BJ (cell line): ENCODE data around the gene JSRP1. TPM values are rescaled to one million over a fixed set of nuclear protein-coding genes. Genes with fewer than 3 reads are reported as not detected.

Experiments
- CTCF ChIA-PET: fragments of 350-600 bp; formaldehyde crosslinking; extraction: SDS; loops from one replicate; lab custom pipeline; 2021; ENCODE audit warnings: antibody characterized with exemption, inconsistent platforms; lab: Yijun Ruan, JAX
- POLR2A ChIA-PET: fragments of 300-600 bp; sonication (Branson Sonifier 250); formaldehyde crosslinking; extraction: SDS; loops from one replicate; lab custom pipeline; 2021; ENCODE audit warnings: antibody characterized with exemption; lab: Charles Lee
- DNase-seq: peaks from one replicate; pipeline ENCODE4 v3.0.0-alpha.2; 2011; ENCODE audit warnings: low read depth
- H3K27me3 ChIP-seq: 2 replicates; pipeline ENCODE4 v1.6.0; 2011; ENCODE audit warnings: low read length; ENCODE audit not compliant: control insufficient read depth, insufficient read depth
- H3K36me3 ChIP-seq: 2 replicates; pipeline ENCODE4 v1.5.1; 2011; ENCODE audit warnings: low read length; ENCODE audit not compliant: control insufficient read depth, insufficient read depth
- H3K4me3 ChIP-seq: 2 replicates; pipeline ENCODE4 v1.5.1; 2011; ENCODE audit warnings: low read depth, mild to moderate bottlenecking, control low read depth, low read length
- CTCF ChIP-seq: IDR thresholded peaks from 2 replicates; pipeline ENCODE4 v1.5.1; 2011; ENCODE audit warnings: low read depth, mild to moderate bottlenecking, control low read depth, inconsistent platforms, low read length, moderate library complexity; ENCODE audit not compliant: insufficient read depth
- polyA plus RNA-seq: library from polyadenylated mRNA; depleted of rRNA; stranded (reverse); fragments of >200 nt; gene quantifications from 2 replicates; pipeline ENCODE4 v1.2.3, GENCODE V29; 2011

JSRP1 gene
- polyA plus RNA-seq, 1 experiment: not detected

- DNase-seq: no peak
- POLR2A ChIA-PET: no interaction called here
These were observed 43.1 kb downstream of the JSRP1 start for GRCh38 chr19:2212861-2213711.

GRCh38 chr19:2210987-2211740 lies 45.1 kb downstream of the JSRP1 start:
- Histone ChIP-seq H3K4me3 (no peak overlapping the region), H3K36me3 (peaks cover 60% of the 10 kb centered on the region), H3K27me3 (no peaks in the 10 kb centered on the region)
- POLR2A ChIA-PET: no interaction called here
- no peak for TF ChIP-seq CTCF
- CTCF ChIA-PET: interaction anchor here (1.3 kb wide), 1 partner anchor 105 kb away, joined by 3 read pairs; no protein-coding TSS in a partner anchor
- DNase-seq: no peak

More at GRCh38 chr19:2212861-2213711, 43.1 kb downstream of the JSRP1 start:
- CTCF ChIA-PET: interaction anchor here (0.6 to 1.2 kb wide), 3 partner anchors 13 to 45 kb away, joined by 3 to 4 read pairs (median 3); partner anchors contain the start of gene PLEKHJ1
- H3K36me3 ChIP-seq: peaks cover 64% of the 10 kb centered on the region
- TF ChIP-seq CTCF: no peak
- H3K27me3 ChIP-seq: no peaks in the 10 kb centered on the region
- no peak overlapping the region for H3K4me3 ChIP-seq

- CTCF ChIA-PET: no interaction called here
- H3K36me3 ChIP-seq: peaks cover 57% of the 10 kb centered on the region
- H3K27me3 ChIP-seq: no peaks in the 10 kb centered on the region
- TF ChIP-seq CTCF: no peak
- POLR2A ChIA-PET: no interaction called here
- no peak overlapping the region for H3K4me3 ChIP-seq
- DNase-seq: no peak
These were observed 46.0 kb downstream of the JSRP1 start for GRCh38 chr19:2210206-2210605.

GRCh38 chr19:2209408-2209807 lies 46.8 kb downstream of the JSRP1 start:
- no peak for DNase-seq
- CTCF ChIA-PET: interaction anchor here (1.0 to 1.3 kb wide), 2 partner anchors 32 to 42 kb away, joined by 3 read pairs; no protein-coding TSS in a partner anchor
- TF ChIP-seq CTCF: no peak
- POLR2A ChIA-PET: no interaction called here
- H3K27me3 ChIP-seq: no peaks in the 10 kb centered on the region
- peaks cover 53% of the 10 kb centered on the region for H3K36me3 ChIP-seq
- no peak overlapping the region for H3K4me3 ChIP-seq

GRCh38 chr19:2208975-2209374 lies 47.2 kb downstream of the JSRP1 start:
- Histone ChIP-seq H3K4me3 (no peak overlapping the region), H3K36me3 (peaks cover 51% of the 10 kb centered on the region), H3K27me3 (no peaks in the 10 kb centered on the region)
- DNase-seq: no peak
- ChIA-PET CTCF (interaction anchor here (0.8 to 1.3 kb wide), 5 partner anchors 8 to 41 kb away, joined by 3 to 5 read pairs (median 3); no protein-coding TSS in a partner anchor), POLR2A (no interaction called here)
- no peak for TF ChIP-seq CTCF
